ENCODE data around the gene ARHGAP23. TPM values are rescaled to one million over a fixed set of nuclear protein-coding genes. Genes with fewer than 3 reads are reported as not detected.
"Not testable (repeated sequence)": the region's sequence is repeated elsewhere in the genome, so short reads cannot be mapped to it uniquely, and the experiment has no call there.

Gene ARHGAP23
- total RNA-seq, 1 donor from 2014 or later, result 28.4 TPM

DNA sequence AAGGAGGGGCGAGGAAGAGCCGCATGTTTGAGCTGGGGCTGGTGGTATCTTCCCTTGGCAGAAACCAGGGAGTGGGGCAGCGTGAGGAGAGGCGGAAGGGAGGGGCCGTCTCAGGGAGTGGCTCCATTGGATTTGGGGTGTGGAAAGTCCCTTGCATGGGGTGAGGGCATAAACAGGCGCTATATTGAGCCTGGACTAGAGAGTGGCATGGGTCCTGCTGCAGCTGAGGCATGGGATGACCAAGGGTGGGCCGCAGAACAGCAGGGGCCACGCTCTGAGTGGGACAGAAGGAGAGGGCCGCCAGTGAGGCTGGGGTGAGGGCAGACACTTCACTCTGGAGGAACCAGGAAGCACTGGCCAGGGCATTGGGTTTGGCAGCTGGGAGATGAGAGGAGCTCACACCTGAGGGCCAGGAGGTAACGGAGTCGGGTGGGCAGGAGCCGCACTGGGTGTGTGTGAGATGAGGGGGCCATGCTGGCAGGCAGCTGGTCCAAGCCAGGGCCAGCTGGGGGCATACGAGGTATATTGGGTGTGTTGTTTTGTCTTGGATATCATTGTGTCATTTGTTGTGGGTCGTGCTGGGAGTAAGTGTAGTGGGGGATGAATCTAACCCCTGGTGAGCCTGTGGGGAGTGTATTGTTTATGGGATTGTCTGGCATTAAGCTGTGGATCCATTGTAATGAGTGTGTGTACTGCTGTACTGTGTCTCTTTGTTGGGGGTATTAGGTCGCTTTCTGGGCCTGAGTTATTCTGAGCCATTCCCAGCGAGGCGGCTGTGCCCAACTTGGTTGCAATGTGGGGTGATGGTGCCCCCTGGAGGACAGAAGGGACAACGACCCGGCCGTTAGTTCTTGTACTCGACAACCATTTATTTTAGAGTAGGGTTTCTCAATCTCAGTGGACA is 56.2 kb downstream of the ARHGAP23 start:
- H3K4me3 ChIP-seq (ENCODE audit: low read depth, low read length); DNase-seq (ENCODE audit: low read depth): not testable (repeated sequence)
- TF ChIP-seq, protein P1, sequence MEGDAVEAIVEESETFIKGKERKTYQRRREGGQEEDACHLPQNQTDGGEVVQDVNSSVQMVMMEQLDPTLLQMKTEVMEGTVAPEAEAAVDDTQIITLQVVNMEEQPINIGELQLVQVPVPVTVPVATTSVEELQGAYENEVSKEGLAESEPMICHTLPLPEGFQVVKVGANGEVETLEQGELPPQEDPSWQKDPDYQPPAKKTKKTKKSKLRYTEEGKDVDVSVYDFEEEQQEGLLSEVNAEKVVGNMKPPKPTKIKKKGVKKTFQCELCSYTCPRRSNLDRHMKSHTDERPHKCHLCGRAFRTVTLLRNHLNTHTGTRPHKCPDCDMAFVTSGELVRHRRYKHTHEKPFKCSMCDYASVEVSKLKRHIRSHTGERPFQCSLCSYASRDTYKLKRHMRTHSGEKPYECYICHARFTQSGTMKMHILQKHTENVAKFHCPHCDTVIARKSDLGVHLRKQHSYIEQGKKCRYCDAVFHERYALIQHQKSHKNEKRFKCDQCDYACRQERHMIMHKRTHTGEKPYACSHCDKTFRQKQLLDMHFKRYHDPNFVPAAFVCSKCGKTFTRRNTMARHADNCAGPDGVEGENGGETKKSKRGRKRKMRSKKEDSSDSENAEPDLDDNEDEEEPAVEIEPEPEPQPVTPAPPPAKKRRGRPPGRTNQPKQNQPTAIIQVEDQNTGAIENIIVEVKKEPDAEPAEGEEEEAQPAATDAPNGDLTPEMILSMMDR (conservative IDR thresholded peaks at IDR 0.05; ENCODE audit: low read depth, low read length), result peak; percentile 74

DNA sequence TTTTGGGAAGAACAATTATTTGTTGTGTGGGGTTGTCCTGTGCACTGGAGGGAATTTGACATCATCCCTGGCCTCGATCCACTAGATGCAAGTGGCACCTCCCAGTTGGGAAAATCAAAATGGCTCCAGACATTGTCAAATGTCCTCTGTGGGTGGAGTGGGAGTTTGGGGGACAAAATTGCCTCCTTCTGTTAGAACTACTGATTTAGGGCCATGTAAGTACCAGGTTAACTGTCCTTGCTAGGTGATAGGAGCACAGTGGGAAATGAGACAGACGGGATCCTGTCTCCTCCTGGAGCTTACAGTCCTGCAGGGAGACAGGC is 56.8 kb downstream of the ARHGAP23 start:
- TF ChIP-seq, protein P1 (conservative IDR thresholded peaks at IDR 0.05; ENCODE audit: low read depth, low read length), result no peak
- DNase-seq (ENCODE audit: low read depth), result no peak

DNA sequence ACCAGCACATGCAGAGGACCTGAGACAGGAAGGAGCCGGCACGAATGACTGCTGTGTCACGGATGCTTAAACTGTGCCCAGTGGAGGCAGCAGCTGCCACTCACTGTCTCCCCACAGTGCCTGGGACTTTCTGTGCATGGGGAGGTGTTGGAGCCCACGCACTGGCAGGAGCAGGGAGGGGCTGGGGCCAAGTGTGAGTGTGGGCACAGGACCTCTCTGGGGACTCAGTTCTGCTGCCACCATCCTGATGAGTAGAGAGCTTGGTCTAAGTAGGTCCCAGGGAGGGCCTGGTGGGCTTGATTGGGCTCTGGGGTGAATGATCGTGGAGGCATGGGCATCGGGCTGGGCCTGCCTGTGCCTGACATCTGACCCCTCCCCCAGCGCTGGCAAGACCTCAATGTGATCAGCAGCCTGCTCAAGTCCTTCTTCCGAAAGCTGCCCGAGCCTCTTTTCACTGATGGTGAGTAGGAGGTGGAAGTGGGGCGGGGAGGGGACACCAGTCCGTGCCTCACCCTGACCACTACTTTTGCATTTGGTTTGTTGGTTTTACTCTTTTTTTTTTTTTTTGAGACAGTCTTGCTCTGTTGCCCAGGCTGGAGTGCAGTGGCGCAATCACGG is 57.5 kb downstream of the ARHGAP23 start:
- DNase-seq (ENCODE audit: low read depth), result not testable (repeated sequence)

More for the DNA sequence above, 56.8 kb downstream of the ARHGAP23 start:
- H3K4me3 ChIP-seq (ENCODE audit: low read depth, low read length), result no peak overlapping the region

DNA sequence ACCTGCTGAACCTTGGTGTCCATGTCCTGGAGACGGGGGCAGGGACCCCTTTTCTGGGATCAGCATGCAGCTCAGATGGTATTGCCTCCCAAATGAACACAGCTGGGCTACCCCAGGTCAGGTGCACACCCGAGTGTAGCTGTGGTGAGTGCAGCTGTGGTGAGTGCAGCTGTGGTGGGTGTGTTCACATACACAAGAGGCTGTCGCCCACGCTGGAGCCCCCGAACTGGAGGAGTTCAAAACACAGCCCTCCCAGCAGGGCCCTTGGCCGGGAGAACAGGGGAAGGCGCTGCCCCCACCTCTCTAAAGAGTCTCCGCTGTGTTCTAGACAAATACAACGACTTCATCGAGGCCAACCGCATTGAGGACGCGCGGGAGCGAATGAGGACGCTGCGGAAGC is 61.5 kb downstream of the ARHGAP23 start:
- not testable (repeated sequence) for H3K4me3 ChIP-seq (ENCODE audit: low read depth, low read length); DNase-seq (ENCODE audit: low read depth)

More for the DNA sequence above, 57.5 kb downstream of the ARHGAP23 start:
- not testable (repeated sequence) for H3K4me3 ChIP-seq (ENCODE audit: low read depth, low read length)

DNA sequence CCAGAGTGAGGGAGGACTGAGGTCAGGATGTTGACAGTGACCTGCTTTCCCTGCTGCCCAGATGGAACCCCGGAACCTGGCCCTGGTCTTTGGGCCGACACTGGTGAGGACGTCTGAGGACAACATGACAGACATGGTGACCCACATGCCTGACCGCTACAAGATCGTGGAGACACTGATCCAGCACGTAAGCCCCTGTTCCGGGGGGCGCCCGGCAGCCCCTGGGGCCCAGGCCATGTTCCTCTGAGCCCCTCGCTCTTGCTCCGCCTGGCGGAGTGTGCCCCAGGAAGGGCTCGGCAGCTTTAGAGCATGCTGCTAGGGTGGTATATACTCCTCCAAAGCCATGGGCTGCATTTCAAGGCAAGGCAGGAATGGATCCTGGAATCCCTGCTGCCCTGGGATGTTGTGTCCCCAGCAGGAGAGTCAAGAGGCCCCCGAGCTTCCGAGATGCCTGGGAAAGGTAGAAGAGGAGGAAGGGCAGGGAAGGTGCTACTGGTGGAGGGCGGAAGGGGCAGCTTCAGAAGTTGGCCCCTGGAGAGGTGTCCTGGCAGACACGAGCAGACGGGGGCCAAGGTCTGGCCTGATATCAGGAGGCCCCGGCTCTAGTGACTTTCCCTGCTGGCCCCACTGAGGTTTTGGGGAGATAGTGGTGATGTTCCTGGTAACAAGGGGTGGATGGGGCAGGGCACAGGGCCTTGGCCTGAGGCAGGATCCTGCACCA is 63.2 kb downstream of the ARHGAP23 start:
- not testable (repeated sequence) for H3K4me3 ChIP-seq (ENCODE audit: low read depth, low read length); DNase-seq (ENCODE audit: low read depth)

DNA sequence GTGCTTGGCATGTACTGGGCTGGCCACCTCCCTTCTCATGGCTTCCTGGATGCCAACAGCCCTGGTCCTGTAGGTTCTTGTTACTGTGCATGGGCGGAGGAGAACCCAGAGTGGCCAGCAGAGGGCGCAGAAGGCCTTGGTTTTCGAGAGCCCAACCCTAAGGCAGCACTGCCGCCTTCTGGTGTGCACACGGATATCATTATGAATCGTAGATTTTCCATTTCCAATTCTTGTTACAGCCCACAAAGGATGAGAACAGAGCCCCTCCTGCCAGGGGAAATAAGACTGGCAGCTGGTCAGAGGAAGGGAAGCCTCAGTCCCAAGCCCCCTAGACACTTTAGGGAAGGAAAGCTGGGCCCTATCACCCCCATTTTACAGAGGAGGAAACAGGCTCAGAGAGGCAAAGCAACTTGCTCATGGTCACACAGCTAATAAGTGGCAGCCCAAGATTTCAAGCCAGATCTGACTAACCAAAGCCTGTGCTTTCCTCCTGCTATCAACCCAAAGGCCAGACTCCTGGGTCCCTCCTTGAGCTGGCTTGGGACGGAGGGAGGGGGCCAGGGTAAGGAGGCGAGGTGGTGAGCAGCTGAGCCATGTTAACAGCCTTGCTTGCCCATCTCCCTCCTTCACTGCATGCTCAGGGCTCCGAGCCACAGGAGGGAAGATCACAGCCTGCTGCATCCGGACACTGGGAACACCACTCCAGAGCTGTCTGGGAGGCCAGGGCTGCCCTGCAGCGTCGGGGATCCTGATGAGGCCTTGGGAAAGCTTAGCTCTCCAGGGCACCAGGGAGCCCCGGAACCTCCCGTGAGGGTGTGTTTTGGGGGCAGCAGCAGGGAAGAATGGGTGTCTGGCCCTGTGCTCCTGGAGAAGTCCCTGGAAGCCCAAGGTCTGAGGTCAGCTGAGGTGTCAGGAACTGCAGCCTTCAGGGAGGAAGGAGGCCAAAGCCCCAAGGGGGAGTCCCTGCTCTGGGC is 64.1 kb downstream of the ARHGAP23 start:
- TF ChIP-seq, protein P1 (conservative IDR thresholded peaks at IDR 0.05; ENCODE audit: low read depth, low read length), result peak; percentile 67

DNA sequence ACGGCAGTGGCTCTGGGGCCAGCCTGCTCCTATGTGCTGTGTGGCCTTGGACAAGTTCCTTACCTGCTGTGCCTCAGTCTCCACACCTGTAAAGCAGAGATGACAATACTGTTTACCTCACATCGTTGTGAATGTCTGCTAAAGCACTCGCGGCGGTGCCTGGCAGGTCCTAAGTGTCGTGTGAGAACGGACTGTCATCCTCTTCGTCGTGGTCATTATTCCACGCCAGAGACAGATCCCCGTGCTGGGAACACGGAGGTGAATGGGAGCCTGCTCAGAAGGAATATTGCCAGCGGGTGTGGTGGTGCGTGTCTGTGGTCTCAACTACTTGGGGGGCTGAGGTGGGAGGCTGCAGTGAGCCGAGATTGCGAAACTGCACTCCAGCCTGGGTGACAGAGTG is 65.9 kb downstream of the ARHGAP23 start:
- H3K4me3 ChIP-seq (ENCODE audit: low read depth, low read length); DNase-seq (ENCODE audit: low read depth): not testable (repeated sequence)

More for the DNA sequence above, 64.1 kb downstream of the ARHGAP23 start:
- not testable (repeated sequence) for H3K4me3 ChIP-seq (ENCODE audit: low read depth, low read length)
- DNase-seq (ENCODE audit: low read depth), result peak; percentile 16

DNA sequence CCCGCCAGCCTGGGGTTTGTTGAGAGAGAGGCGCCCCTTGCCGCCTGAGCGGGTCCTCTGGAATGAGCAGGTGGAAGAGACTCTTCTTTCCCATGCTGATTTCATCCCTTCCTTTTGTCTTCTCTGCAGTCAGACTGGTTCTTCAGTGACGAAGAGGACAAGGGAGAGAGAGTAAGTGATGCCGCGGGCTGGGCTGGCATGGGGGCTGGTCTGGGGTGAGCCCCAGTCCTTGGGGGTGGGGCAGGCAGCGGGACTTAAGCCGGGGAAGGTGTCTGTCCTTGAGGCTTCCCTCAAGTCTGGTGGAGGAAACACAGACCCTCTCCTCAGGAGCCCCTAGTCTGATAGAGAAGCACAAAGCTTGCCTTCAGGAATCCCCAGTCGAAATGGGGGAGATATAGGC is 69.4 kb downstream of the ARHGAP23 start:
- DNase-seq (ENCODE audit: low read depth); H3K4me3 ChIP-seq (ENCODE audit: low read depth, low read length): not testable (repeated sequence)

DNA sequence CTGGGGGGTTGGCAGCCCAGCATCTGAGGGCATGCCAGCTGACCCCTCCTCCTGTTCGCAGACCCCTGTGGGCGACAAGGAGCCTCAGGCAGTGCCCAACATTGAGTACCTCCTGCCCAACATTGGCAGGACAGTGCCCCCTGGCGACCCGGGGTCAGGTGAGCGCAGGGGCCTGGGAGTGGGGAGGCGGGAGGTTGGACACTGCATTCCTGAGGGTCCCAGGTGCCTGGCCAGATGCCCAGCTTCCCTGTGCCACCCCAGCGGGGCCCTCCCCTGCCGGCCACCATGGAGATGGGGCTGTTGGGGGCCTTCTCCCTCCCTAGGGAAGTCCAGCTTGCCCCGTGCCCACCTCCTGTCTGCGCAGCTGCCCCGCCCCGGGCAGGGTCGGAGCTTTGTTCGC is 70.1 kb downstream of the ARHGAP23 start:
- H3K4me3 ChIP-seq (ENCODE audit: low read depth, low read length), result no peak overlapping the region
- TF ChIP-seq, protein P1 (conservative IDR thresholded peaks at IDR 0.05; ENCODE audit: low read depth, low read length), result no peak
- no peak for DNase-seq (ENCODE audit: low read depth)

DNA sequence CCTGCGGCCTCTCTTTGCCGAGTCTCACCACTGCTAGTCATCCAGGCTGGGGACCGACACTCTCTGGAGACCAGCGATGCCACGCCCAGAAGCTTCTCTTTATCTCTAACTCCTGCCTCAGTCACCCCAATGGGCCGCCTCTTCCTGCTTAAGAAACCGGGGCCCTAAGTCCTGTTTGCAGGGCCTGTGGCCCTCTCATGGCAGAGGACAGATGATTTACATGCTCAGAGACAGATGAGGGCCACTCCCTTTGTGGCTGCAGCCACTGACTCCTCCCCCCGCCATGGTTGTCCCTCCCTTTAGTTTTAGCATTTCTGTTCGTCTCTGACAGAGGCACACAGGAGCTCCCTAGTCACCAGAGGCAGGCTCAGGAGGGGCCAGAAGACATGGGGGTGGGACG is 71.0 kb downstream of the ARHGAP23 start:
- not testable (repeated sequence) for H3K4me3 ChIP-seq (ENCODE audit: low read depth, low read length); DNase-seq (ENCODE audit: low read depth)

DNA sequence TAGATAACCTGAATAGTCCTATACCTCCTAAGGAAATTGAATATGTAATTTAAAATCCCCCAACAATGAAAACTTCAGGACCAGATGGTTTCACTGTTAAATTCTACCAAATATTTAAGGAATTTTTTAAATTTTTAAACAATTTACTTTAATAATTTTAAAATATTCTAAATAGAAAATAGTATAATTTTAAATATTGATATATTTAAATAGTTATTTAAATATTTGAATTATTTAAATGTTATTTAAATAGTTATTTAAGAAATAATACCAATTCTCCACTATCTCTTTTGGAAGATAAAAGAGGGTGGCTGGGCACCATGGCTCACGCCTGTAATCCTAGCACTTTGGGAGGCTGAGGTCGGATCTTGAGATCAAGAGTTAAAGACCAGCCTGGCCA is 73.5 kb downstream of the ARHGAP23 start:
- DNase-seq (ENCODE audit: low read depth); H3K4me3 ChIP-seq (ENCODE audit: low read depth, low read length): not testable (repeated sequence)

DNA sequence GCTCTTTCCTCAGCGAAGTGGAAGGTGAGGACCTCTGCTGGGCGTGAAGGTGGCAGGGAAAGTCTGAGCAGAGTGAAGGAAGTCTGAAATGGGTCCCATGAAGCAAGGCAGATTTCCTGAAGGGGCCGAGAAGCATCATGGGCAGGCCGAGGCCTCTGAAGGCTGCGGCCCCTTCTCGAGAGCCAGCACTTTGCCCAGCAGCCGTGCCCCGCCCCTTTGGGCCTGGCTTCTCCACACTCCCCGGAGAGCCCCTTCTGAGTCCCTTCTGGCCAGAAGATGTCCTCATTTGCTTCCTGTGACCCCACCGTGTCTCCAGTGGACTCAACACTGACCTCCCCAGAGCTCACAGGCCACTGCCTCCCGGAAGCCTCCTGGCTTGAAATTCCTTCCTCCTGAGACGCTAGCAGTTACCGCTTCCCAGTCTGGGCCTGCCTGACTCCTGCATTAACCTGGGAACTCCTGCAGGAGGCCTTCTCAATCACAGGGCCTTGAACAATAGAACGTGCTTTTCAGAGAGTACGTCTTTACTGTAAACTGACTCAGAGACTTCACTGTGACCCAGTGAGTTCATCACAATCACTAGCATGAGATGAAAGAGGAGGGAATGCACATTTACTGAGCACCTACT is 75.1 kb downstream of the ARHGAP23 start:
- not testable (repeated sequence) for DNase-seq (ENCODE audit: low read depth); H3K4me3 ChIP-seq (ENCODE audit: low read depth, low read length)
